ENCODE results near the gene ZSWIM6. TPM values are rescaled to one million over a fixed set of nuclear protein-coding genes. Genes with fewer than 3 reads are reported as not detected.
A peak's percentile ranks its signal among the peaks of the same experiment; 100 is the strongest.

ZSWIM6 gene
- total and polyA plus RNA-seq, 2 experiments from 2014 or later: 9.0 to 12.7 TPM

DNA sequence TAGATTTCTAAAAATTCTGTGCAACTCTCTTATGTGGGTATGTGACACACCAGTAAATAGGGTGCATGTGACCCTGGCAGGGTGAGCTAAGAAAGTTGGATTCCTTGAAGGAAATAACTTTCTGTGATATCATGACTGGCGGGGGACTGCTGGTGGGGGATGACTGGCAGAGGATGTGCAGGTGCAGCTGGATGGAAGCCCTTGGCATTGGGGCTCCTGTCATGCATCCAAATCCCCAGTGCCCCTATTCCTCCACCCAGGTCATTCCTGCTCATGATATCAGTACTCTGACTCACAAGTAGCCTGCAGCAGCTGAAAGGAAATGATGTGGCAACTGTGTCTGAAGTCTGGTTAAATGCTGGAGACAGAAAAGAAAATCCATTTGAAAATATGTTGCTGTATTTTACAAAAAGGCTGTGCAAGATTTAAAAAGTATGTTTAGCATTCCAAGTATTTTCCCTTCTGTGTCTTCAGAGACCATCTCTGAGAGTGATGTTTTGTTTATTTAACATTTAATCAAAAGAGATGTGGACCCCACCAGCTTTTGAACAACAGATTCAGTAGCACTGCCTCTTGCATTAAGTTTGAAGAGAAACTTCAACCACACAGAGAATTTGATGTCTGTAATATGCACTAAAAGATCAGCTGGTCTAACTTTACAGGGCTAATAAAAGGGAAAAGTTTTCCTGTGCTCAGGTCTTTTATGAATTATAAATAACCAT, 17.9 kb upstream of the ZSWIM6 start:
- DNase-seq (ENCODE audit: low spot score): peak; percentile 62
- Histone ChIP-seq H4K20me1 (ENCODE audit: insufficient read depth, poor library complexity, severe bottlenecking) (no peaks in the 10 kb centered on the region), H3K27me3 (no peaks in the 10 kb centered on the region), H3K9me3 (ENCODE audit: low read depth) (no peaks in the 10 kb centered on the region), H3K4me3 (no peak overlapping the region), H3K9me2 (replicated peaks; ENCODE audit: insufficient read depth) (no peaks in the 10 kb centered on the region), H3K27ac (peak overlapping the region; percentile 52), H3K36me3 (replicated peaks; ENCODE audit: insufficient read depth, low read depth) (no peaks in the 10 kb centered on the region), H2AFZ (no peak overlapping the region), H3K79me2 (no peaks in the 10 kb centered on the region), H3K4me1 (ENCODE audit: insufficient read depth) (peaks cover 8% of the 10 kb centered on the region), H3K4me2 (no peak overlapping the region)
- 63% methylated on average over 1 of the region's 1 CpG for WGBS (ENCODE audit: low lambda C conversion rate, missing lambda C conversion rate)
- no peak for TF ChIP-seq EZH2 (IDR thresholded peaks at IDR 0.05; ENCODE audit: borderline replicate concordance)
- no peak for TF ChIP-seq EZH2phosphoT487 (IDR thresholded peaks at IDR 0.05; ENCODE audit: low read depth, severe bottlenecking, unreplicated experiment)
- TF ChIP-seq, protein P1, sequence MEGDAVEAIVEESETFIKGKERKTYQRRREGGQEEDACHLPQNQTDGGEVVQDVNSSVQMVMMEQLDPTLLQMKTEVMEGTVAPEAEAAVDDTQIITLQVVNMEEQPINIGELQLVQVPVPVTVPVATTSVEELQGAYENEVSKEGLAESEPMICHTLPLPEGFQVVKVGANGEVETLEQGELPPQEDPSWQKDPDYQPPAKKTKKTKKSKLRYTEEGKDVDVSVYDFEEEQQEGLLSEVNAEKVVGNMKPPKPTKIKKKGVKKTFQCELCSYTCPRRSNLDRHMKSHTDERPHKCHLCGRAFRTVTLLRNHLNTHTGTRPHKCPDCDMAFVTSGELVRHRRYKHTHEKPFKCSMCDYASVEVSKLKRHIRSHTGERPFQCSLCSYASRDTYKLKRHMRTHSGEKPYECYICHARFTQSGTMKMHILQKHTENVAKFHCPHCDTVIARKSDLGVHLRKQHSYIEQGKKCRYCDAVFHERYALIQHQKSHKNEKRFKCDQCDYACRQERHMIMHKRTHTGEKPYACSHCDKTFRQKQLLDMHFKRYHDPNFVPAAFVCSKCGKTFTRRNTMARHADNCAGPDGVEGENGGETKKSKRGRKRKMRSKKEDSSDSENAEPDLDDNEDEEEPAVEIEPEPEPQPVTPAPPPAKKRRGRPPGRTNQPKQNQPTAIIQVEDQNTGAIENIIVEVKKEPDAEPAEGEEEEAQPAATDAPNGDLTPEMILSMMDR (IDR thresholded peaks at IDR 0.05; ENCODE audit: poor library complexity): no peak

DNA sequence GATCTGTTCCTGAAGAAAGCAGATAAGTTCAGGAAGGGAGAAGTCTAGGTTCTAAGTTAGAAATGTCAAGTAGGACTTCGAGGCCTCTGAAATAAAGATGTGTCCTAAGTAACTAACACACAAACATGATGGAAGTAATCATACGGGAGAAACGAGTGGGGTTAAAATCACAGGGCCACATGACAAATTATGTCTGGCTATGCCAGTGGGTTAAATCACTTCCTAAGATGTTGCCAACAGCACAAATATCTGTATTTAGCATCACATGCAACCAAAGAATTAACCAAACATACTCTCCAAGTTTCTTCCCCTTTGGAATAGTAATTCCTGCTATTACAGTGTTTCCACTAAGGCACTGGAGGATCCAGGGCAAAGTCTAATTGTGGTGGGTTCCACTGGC, 13.7 kb upstream of the ZSWIM6 start:
- TF ChIP-seq, protein P1 (IDR thresholded peaks at IDR 0.05; ENCODE audit: poor library complexity): no peak
- TF ChIP-seq EZH2phosphoT487 (IDR thresholded peaks at IDR 0.05; ENCODE audit: low read depth, severe bottlenecking, unreplicated experiment) (no peak), EZH2 (IDR thresholded peaks at IDR 0.05; ENCODE audit: borderline replicate concordance) (no peak)
- Histone ChIP-seq H3K9me3 (ENCODE audit: low read depth) (no peaks in the 10 kb centered on the region), H3K4me3 (no peak overlapping the region), H4K20me1 (ENCODE audit: insufficient read depth, poor library complexity, severe bottlenecking) (no peaks in the 10 kb centered on the region), H3K27ac (no peak overlapping the region), H3K4me1 (ENCODE audit: insufficient read depth) (peaks cover 24% of the 10 kb centered on the region), H3K36me3 (replicated peaks; ENCODE audit: insufficient read depth, low read depth) (no peaks in the 10 kb centered on the region), H3K4me2 (no peak overlapping the region), H2AFZ (no peak overlapping the region), H3K27me3 (no peaks in the 10 kb centered on the region), H3K9me2 (replicated peaks; ENCODE audit: insufficient read depth) (no peaks in the 10 kb centered on the region), H3K79me2 (no peaks in the 10 kb centered on the region)
- DNase-seq (ENCODE audit: low spot score): no peak
- WGBS (ENCODE audit: low lambda C conversion rate, missing lambda C conversion rate): 94% methylated on average over 3 of the region's 3 CpGs

DNA sequence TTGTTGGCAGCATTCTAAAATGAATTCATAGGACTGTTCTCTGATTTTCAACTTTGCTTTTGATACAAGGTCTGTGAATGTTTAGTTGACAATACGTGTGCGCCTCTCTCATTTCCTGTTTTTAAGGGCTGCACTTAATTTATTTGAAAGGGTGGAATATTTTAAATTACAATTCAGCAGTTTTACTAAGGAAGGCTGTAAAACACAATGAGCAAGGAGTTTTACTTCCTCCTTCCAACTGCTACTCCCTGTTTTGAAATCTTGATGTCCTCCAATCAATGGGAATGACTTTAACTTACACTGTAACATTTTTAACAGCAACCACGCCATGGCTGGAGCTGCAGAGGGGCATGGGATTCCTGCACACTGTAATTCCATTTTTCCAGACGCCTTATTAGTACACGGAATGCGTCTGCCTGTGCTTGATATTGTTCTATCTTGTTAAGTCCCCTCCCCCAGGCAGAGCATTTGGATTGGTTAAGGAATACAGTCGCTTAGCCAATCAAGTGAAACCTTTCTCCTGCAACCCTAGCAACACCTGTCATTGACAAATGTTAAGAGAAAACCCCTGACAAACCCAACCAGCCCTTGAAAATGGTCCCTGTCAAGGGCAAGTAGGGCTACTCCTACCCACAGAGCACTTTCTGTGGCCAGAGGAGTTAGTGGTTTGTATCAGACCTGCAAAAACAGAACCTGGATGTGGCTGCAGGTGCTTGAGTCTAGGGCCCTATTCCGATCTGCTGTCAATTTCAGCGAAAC, 12.5 kb upstream of the ZSWIM6 start:
- Histone ChIP-seq H3K4me2 (peak overlapping the region; percentile 58), H3K36me3 (replicated peaks; ENCODE audit: insufficient read depth, low read depth) (no peaks in the 10 kb centered on the region), H4K20me1 (ENCODE audit: insufficient read depth, poor library complexity, severe bottlenecking) (no peaks in the 10 kb centered on the region), H3K9me2 (replicated peaks; ENCODE audit: insufficient read depth) (no peaks in the 10 kb centered on the region), H3K9me3 (ENCODE audit: low read depth) (no peaks in the 10 kb centered on the region), H2AFZ (peak overlapping the region; percentile 58), H3K4me3 (no peak overlapping the region), H3K4me1 (ENCODE audit: insufficient read depth) (peaks cover 17% of the 10 kb centered on the region), H3K27me3 (no peaks in the 10 kb centered on the region), H3K27ac (peak overlapping the region; percentile 46), H3K79me2 (no peaks in the 10 kb centered on the region)
- DNase-seq (ENCODE audit: low spot score): no peak
- TF ChIP-seq, protein P1 (IDR thresholded peaks at IDR 0.05; ENCODE audit: poor library complexity): no peak
- TF ChIP-seq EZH2phosphoT487 (IDR thresholded peaks at IDR 0.05; ENCODE audit: low read depth, severe bottlenecking, unreplicated experiment) (no peak), EZH2 (IDR thresholded peaks at IDR 0.05; ENCODE audit: borderline replicate concordance) (no peak)
- 54% methylated on average over 9 of the region's 9 CpGs for WGBS (ENCODE audit: low lambda C conversion rate, missing lambda C conversion rate)
